Muscle layer of colon (tissue), 2 donors: ENCODE measurements around the gene LENG9.
"Not testable (repeated sequence)": the region's sequence is repeated elsewhere in the genome, so short reads cannot be mapped to it uniquely, and the experiment has no call there.

Experiments
- H3K27ac ChIP-seq: one replicate; pipeline ENCODE4 v1.7.0; 2013; ENCODE audit warnings: low read depth, mild to moderate bottlenecking, low read length, moderate library complexity
- H3K27me3 ChIP-seq, 2 donors: one replicate each; pipeline ENCODE4 v1.7.0; 2013; ENCODE audit warnings: low read length in 2 of 2, mild to moderate bottlenecking in 2 of 2; ENCODE audit not compliant: insufficient read depth in 2 of 2, control insufficient read depth in 1 of 2
- H3K36me3 ChIP-seq: one replicate; pipeline ENCODE4 v1.7.0; 2013; ENCODE audit warnings: mild to moderate bottlenecking, low read length; ENCODE audit not compliant: insufficient read depth
- H3K4me1 ChIP-seq: one replicate; pipeline ENCODE4 v1.7.0; 2013; ENCODE audit warnings: mild to moderate bottlenecking, low read length; ENCODE audit not compliant: insufficient read depth
- H3K4me3 ChIP-seq, 2 donors: one replicate each; pipeline ENCODE4 v1.7.0; 2013; ENCODE audit warnings: low read length in 2 of 2, low read depth in 1 of 2, mild to moderate bottlenecking in 1 of 2, moderate library complexity in 1 of 2
- H3K9ac ChIP-seq: one replicate; pipeline ENCODE4 v1.7.0; 2013; ENCODE audit warnings: low read length
- H3K9me3 ChIP-seq: one replicate; pipeline ENCODE4 v1.7.0; 2013; ENCODE audit warnings: mild to moderate bottlenecking, low read length
- donor health status: abdominal sarcoma.
- donor health status: Adenocarcinoma of cecum.

The LENG9 gene

GRCh38 chr19:54455786-54456422 lies 7.7 kb downstream of the LENG9 start:
- H3K9ac ChIP-seq: no peak overlapping the region
- H3K9me3 ChIP-seq: no peaks in the 10 kb centered on the region
- no peaks in the 10 kb centered on the region for H3K27me3 ChIP-seq
- no peak overlapping the region for H3K27ac ChIP-seq
- no peak overlapping the region for H3K4me3 ChIP-seq
- peaks cover 13% of the 10 kb centered on the region for H3K4me1 ChIP-seq
- peaks cover 90% of the 10 kb centered on the region for H3K36me3 ChIP-seq

DNA sequence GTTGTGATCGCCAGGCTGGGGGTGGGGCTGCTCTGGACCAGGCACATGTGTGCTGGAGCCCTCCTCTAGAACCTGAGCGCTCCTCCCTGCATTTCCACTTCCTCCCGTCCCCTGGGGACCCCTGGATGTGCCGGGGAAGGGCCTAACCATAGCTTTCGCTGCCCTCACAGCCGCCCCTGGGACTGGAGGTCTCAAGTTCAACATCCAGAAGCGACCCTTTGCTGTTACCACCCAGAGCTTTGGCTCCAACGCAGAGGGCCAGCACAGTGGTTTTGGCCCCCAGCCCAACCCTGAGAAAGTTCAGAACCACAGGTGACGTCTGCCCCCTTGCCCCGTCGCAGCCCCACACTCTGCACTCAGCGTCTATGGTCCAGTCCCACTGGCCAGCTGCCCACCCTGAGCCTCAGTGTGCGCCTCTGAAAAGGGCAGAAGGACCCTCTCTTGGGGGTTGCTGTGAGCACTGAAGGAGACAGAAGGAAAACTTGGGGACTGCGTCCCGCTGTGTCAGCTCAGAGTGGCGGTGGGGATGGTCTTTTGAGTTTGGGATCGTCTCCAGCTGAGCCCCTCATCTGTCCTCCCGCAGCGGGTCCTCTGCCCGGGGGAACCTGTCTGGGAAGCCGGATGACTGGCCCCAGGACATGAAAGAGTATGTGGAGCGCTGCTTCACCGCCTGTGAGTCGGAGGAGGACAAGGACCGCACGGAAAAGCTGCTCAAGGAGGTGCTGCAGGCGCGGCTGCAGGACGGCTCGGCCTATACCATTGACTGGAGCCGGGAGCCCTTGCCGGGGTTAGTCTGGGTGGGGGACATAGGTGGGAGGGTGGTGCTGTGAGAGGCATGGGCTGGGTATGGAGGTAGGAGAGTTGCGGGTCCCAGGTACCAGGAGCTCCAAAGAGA lies 8.6 kb downstream of the LENG9 start:
- Histone ChIP-seq H3K27me3 (no peaks in the 10 kb centered on the region), H3K9ac (no peak overlapping the region), H3K36me3 (peaks cover 93% of the 10 kb centered on the region), H3K4me1 (peaks cover 22% of the 10 kb centered on the region), H3K4me3 (no peak overlapping the region), H3K27ac (no peak overlapping the region), H3K9me3 (no peaks in the 10 kb centered on the region)

- H3K27me3 ChIP-seq: no peaks in the 10 kb centered on the region
- H3K4me3 ChIP-seq: no peak overlapping the region
- H3K9me3 ChIP-seq: no peaks in the 10 kb centered on the region
- peaks cover 26% of the 10 kb centered on the region for H3K4me1 ChIP-seq
- H3K36me3 ChIP-seq: peaks cover 85% of the 10 kb centered on the region
- H3K9ac ChIP-seq: no peak overlapping the region
- H3K27ac ChIP-seq: no peak overlapping the region
Measured at GRCh38 chr19:54453921-54454780, 9.4 kb downstream of the LENG9 start.

- Histone ChIP-seq H3K4me1 (peaks cover 27% of the 10 kb centered on the region), H3K4me3 (no peak overlapping the region), H3K27me3 (no peaks in the 10 kb centered on the region), H3K27ac (no peak overlapping the region), H3K36me3 (peaks cover 69% of the 10 kb centered on the region), H3K9ac (no peak overlapping the region), H3K9me3 (no peaks in the 10 kb centered on the region)
Measured at GRCh38 chr19:54452626-54453025, 11.0 kb downstream of the LENG9 start.

DNA sequence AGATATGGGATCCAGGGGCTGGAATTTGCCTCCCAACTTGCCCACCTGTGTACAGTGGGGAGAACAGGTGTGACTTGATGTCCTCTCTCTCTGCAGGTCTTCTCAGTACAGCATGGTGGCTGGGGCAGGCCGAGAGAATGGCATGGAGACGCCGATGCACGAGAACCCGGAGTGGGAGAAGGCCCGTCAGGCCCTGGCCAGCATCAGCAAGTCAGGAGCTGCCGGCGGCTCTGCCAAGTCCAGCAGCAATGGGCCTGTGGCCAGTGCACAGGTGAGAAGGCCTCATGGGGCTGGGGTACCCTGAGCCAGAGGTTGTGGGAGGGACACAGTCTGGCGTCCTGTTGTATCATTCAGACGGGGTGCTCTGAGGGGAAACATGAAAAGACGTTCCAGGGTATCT lies 11.6 kb downstream of the LENG9 start:
- Histone ChIP-seq H3K4me3 (no peak overlapping the region), H3K36me3 (peaks cover 63% of the 10 kb centered on the region), H3K27ac (no peak overlapping the region), H3K4me1 (peaks cover 33% of the 10 kb centered on the region), H3K9ac (no peak overlapping the region), H3K27me3 (no peaks in the 10 kb centered on the region), H3K9me3 (no peaks in the 10 kb centered on the region)

- Histone ChIP-seq H3K4me1 (peaks cover 35% of the 10 kb centered on the region), H3K9me3 (no peaks in the 10 kb centered on the region), H3K36me3 (peaks cover 58% of the 10 kb centered on the region), H3K27me3 (no peaks in the 10 kb centered on the region), H3K27ac (no peak overlapping the region), H3K9ac (no peak overlapping the region), H3K4me3 (peak overlapping the region in 1 of 2 donors; percentile 85)
Measured at GRCh38 chr19:54451331-54451871, 12.2 kb downstream of the LENG9 start.

GRCh38 chr19:54449701-54450069 lies 13.9 kb downstream of the LENG9 start:
- peaks cover 35% of the 10 kb centered on the region for H3K4me1 ChIP-seq
- peak overlapping the region; percentile 53 to 85 for H3K4me3 ChIP-seq
- peak overlapping the region; percentile 99 for H3K27ac ChIP-seq
- H3K27me3 ChIP-seq: no peaks in the 10 kb centered on the region
- H3K36me3 ChIP-seq: peaks cover 41% of the 10 kb centered on the region
- no peaks in the 10 kb centered on the region for H3K9me3 ChIP-seq
- peak overlapping the region; percentile 79 for H3K9ac ChIP-seq

- peak within 1 kb of the TSS; percentile 99 for H3K27ac ChIP-seq
- H3K36me3 ChIP-seq: peaks cover 35% of the 10 kb centered on the region
- H3K9me3 ChIP-seq: no peaks in the 10 kb centered on the region
- peak within 1 kb of the TSS; percentile 84 to 85 for H3K4me3 ChIP-seq
- peaks cover 35% of the 10 kb centered on the region for H3K4me1 ChIP-seq
- no peaks in the 10 kb centered on the region for H3K27me3 ChIP-seq
- peak within 1 kb of the TSS; percentile 89 for H3K9ac ChIP-seq
Measured at GRCh38 chr19:54448774-54449700, 14.5 kb downstream of the LENG9 start, which contains the start of gene LENG8. Gene LENG8, plus strand, starts transcription at chr19:54449199. Its CDS starts 2,146 bp downstream, at chr19:54451345.

- H3K4me1 ChIP-seq: peaks cover 35% of the 10 kb centered on the region
- H3K27me3 ChIP-seq: no peaks in the 10 kb centered on the region
- H3K27ac ChIP-seq: peak overlapping the region; percentile 99
- H3K9me3 ChIP-seq: no peaks in the 10 kb centered on the region
- H3K9ac ChIP-seq: peak overlapping the region; percentile 89
- peaks cover 26% of the 10 kb centered on the region for H3K36me3 ChIP-seq
- H3K4me3 ChIP-seq: peak overlapping the region; percentile 84 to 85
Measured at GRCh38 chr19:54448040-54448773, 15.4 kb downstream of the LENG9 start.

GRCh38 chr19:54446349-54446748 lies 17.2 kb downstream of the LENG9 start:
- not testable (repeated sequence) for H3K9me3 ChIP-seq, H3K9ac ChIP-seq, H3K4me3 ChIP-seq, H3K27me3 ChIP-seq, H3K27ac ChIP-seq, H3K36me3 ChIP-seq
- H3K4me1 ChIP-seq: peaks cover 26% of the 10 kb centered on the region
